ENCODE results near the gene EXOC6B.

DNA sequence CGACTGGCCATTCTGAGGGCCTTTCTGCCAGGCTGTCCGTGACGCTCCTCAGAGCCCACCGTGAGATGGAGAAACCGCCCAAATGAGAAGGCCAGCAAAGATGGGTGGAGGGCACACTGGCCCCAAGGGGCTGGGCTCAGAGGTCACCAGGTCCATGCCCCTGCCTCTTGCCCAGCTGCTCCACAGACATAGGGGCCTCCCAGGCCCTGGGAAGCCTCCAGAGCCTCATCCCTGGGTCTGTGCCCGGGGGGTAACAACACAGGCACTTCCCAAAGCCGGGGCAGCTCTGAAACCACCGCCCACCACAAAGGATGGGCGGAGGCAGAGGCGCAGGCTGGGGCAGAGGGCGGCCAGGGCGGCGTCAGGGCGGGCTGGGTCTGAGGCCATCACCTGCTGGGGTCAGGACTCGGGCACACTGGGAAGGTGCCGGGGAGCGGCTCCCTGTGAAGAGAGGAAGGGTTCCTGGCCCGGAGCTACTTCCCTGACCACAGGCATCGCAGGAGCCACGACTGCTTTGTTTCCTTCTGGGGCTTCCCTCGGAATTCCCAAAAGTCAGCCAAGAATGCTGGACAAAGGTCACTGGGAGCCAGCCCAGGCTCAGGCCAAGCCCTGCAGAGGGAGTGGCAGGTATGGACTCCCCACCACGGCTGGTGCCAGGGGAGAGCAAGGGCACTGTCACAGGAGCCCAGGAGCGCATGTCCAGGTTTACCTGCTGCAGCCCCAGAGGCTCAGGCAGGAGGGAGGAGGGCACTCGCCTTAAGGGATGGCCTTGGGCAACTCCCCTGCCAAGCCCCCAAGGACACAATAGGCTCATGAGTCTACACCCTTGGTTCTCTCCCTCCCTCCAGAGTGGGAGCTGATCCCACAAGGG, 687.6 kb downstream of the EXOC6B start:
- TF ChIP-seq, protein P1, sequence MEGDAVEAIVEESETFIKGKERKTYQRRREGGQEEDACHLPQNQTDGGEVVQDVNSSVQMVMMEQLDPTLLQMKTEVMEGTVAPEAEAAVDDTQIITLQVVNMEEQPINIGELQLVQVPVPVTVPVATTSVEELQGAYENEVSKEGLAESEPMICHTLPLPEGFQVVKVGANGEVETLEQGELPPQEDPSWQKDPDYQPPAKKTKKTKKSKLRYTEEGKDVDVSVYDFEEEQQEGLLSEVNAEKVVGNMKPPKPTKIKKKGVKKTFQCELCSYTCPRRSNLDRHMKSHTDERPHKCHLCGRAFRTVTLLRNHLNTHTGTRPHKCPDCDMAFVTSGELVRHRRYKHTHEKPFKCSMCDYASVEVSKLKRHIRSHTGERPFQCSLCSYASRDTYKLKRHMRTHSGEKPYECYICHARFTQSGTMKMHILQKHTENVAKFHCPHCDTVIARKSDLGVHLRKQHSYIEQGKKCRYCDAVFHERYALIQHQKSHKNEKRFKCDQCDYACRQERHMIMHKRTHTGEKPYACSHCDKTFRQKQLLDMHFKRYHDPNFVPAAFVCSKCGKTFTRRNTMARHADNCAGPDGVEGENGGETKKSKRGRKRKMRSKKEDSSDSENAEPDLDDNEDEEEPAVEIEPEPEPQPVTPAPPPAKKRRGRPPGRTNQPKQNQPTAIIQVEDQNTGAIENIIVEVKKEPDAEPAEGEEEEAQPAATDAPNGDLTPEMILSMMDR (conservative IDR thresholded peaks at IDR 0.05; ENCODE audit: low read length): no peak
- TF ChIP-seq EZH2phosphoT487 (IDR thresholded peaks at IDR 0.05; ENCODE audit: borderline replicate concordance): no peak
